Neural cell (in vitro differentiated cells): ENCODE data around the gene SAYSD1.

Experiments used
- CTCF ChIP-seq: fragments of 450-650 bp; IDR thresholded peaks from 2 replicates; pipeline ENCODE4 v1.5.1; 2014; ENCODE audit warnings: antibody characterized with exemption, mild to moderate bottlenecking, moderate library complexity; ENCODE audit not compliant: poor library complexity, severe bottlenecking
- EZH2 ChIP-seq: fragments of 200-600, 300-800 bp; shearing (Covaris generic), sonication (generic); IDR thresholded peaks from 2 replicates; pipeline ENCODE4 v1.6.1; 2014; ENCODE audit warnings: antibody characterized with exemption, low read length, borderline replicate concordance, mild to moderate bottlenecking; ENCODE audit not compliant: insufficient read depth, poor library complexity, severe bottlenecking
- POLR2AphosphoS5 ChIP-seq: IDR thresholded peaks from 2 replicates; pipeline ENCODE4 v1.6.1; 2012
- RAD21 ChIP-seq: fragments of 450-650 bp; conservative IDR thresholded peaks from 2 replicates; pipeline ENCODE4 v1.6.1; 2014; ENCODE audit warnings: antibody characterized with exemption, mild to moderate bottlenecking, moderate library complexity

DNA sequence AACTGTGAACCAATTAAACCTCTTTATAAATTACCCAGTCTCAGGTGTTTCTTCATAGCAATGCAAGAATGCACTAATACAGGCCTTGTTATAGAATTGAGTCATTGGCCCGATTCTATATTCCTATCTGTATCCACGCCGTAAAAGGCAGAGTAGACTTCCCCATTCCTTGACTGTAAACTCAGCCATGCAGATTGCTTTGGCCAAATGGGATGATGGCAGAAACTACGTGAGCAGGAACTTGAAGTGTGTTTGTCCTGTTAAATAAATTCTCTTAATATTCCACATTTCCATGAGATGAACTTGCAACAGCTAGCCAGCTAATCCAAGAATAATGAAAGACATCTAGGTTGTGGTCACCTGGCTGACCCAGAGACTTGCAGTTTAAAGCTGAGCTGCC is 3.9 kb upstream of the SAYSD1 start:
- TF ChIP-seq EZH2: no peak
- no peak for TF ChIP-seq CTCF
- TF ChIP-seq POLR2AphosphoS5: no peak
- TF ChIP-seq RAD21: no peak
